HuH-7.5 (cell line): ENCODE results near the gene TBL1XR1.
"Not testable (repeated sequence)": the region's sequence is repeated elsewhere in the genome, so short reads cannot be mapped to it uniquely, and the experiment has no call there.

Experiments
- DNase-seq: peaks from one replicate; pipeline ENCODE4 v3.0.0; 2011; ENCODE audit warnings: low spot score

TBL1XR1 gene

DNA sequence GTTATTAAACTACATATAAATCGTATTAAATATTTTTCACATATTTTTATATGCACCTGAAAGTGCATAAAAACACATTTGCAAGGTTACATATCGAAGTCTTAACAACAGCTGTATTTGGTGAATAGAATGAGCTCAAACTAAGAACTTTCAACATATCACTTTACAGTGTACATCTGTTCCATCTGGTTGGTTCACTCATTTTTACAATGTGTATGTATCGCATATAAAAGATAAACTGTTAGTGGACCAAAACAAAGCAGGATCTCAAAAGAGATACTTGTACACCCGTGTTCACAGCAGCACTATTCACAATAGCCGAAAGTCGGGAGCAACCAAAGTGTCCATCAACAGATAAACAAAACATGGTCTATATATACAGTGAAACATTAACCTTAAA lies 55.8 kb downstream of the TBL1XR1 start:
- no peak for DNase-seq

DNA sequence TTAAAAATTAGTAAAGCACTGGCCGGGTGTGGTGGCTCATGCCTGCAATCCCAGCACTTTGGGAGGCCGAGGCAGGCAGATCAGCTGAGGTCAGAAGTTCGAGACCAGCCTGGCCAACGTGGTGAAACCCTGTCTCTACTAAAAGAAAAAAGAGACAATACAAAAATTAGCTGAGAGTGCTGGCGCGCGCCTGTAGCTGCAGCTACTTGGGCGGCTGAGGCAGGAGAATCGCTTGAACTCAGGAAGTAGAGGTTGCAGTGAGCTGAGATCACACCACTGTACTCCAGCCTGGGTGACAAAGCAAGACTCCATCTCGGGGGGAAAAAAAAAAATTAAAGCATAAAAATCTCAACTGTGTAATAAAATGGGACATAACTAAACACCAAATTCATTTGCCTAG lies 58.1 kb downstream of the TBL1XR1 start:
- not testable (repeated sequence) for DNase-seq

DNA sequence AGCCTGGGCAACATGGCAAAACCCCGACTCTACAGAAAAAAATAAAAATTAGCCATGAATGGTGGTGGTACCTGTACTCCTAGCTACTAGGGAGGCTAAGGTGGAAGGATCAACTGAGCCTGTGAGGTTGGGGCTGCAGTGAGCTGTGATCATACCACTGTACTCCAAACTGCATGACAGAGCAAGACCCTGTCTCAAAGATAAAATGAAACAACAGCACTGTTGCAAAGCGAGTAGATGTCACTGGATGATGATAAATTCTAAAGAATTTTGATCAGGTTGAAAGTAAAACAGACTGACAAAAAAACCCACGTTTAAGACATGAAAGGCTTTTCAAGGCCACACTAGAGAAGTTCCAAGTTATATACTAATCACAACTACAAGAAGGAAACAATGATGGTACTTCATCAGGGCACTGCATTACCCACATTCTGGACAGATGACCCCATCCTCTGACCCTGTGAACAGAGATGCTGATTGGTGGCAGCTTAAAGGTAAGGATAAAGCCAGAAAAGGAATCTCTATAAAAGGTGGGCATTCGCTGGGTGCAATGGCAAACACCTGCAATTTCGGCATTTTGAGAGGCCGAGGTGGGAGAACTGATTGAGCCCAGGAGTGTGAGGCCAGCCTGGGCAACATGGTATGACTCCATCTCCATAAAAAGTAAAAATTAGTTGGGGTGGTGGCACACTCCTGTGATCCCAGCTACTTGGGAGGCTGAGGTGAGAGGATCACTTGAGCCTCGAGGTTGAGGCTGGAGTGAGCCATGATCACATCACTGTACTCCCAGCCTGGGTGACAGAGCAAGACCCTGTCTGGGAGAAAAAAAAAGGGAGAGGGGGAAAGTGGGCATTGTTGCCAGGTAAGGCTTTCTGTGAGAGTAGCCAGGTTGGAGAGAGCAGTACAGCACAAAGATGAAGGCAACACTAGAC lies 59.2 kb downstream of the TBL1XR1 start:
- no peak for DNase-seq

DNA sequence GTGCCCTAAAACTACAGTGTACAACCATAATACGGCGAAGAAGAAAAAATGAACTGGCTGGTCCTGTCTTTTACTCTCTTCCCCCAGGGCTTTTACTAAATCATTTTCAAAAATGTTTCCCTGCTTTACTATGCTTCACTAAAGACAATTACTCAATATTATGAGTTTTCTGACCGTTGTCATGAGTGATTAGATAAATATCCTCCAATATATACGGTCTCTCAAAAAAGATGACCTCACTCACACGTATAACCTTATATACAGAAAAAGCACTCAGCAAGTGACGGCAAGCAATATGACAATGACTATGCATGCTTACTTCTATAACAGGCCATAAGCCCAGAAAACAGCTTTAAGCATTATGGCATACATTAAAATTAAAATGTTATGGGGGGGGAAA lies 60.5 kb downstream of the TBL1XR1 start:
- DNase-seq, result no peak

DNA sequence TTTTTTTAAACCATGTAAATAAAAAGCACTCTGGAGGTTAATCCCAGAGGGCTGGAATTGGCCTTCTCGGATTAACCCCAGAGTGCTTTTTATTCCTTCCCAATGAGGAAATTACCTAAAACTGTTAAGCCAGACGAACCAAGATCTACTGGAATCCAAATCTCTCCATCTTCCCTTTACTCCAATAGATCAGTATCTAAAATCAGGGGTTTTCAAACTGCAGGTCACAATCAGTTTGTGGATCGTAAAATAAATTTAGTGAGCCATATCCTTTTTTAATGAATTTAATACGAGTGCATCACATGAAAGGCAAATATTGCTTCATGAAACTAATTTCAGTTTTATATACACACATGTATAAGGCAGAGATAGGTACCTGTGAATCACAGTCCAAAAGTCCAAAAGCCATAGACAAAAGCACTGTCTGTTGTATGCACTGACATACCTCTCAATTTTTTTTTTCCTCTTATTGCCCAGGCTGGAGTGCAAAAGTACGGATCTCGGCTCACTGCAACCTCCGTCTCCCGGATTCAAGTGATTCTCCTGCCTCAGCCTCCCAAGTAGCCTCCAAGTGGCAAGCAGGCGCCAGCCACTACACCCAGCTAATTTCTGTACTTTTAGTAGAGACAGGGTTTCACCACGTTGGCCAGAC lies 61.3 kb downstream of the TBL1XR1 start:
- no peak for DNase-seq

GRCh38 chr3:177134816-177135210 lies 62.5 kb downstream of the TBL1XR1 start:
- DNase-seq, result no peak

DNA sequence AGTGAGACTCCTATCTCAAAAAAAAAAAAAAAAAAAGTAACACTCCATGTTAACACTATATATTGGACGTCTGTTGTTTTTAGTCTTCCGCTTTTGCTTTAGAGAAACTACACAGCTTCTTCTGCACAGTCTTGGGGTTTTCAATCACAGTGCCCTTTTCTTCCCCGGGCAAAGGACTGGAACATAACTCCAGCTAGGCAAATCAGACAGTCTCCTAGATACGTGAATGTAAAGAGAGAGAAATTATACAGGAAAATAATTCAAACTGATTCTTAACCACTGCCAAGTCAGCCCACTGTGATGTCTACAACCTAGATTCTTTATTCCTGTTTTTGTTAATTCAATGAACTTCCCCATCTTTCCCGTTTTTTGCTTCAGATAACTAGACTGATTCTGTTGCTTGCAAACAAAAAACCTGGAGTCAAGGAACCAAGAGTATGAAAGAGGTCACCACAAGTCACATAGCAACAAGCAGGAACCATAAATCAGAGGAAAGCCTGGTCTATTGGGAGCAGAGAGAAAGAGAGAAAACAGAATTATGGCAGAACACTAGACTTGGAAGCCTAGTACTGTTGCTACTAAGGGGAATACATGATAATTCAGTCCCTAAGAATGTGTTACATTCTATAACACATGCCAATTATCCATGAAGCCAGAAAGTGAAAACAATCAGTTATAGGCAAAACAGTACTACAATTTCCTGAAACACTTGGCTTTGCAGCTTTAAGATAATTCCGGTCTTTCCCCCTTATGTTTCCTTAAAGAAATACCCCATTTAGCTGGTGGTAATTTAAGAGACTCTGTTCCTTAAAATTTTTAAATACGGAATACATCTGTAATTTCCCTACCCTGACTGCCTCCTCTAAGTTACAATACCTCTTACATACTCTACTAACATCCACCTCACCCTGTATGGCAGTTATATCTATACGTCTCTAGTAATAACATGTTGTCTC lies 63.1 kb downstream of the TBL1XR1 start:
- DNase-seq, result no peak

DNA sequence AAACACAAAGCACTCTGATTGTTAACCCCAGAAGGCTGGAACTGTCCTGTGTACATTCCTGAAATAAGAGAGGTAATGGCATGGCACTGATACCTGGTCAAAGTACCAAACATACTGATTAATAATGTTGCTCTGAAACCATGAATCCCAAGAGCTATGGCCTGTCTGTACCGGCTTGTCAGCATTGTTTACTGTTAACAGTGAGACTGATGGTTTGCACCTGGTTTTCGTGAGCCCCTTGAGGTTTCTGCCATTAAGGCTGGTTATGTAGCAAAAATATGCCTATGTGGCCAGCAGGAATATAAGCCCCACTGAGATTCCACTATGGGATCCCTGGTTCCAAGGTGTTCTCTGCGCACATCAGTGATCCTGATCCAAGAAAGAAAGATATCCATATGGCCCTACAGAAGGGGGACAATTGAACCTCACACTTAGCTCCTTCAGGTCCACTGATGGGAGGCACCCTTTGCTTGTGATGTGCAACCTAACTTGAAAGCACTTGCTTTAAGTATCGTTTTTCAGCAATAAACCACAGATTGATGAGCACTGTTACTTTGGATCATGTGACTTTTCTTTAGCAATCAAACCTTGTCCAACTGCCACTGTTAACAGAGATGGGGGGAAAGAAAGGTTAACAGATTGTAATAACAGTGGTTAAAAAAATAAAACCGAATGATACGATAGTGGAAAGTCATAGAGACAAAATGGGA lies 65.2 kb downstream of the TBL1XR1 start:
- DNase-seq, result no peak

DNA sequence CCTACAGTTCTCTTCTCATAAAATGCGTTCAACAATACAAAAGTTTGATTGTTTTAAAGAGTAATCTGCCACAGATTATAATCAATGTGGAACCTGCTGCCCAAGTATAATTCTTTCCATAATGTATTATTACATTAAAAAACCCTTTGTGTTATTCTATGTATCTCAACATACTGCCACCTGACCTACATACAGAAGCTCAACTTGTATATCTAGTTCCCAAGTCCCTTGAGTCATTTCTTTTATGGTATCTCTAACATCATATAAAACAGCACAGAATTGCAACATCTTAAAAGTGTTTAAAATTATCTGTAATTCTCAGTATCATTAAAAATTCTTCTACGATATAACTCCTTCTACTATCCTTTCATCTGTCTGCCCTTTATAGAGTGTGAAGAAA lies 70.3 kb downstream of the TBL1XR1 start:
- no peak for DNase-seq

GRCh38 chr3:177126015-177126773 lies 71.1 kb downstream of the TBL1XR1 start:
- DNase-seq, result no peak

DNA sequence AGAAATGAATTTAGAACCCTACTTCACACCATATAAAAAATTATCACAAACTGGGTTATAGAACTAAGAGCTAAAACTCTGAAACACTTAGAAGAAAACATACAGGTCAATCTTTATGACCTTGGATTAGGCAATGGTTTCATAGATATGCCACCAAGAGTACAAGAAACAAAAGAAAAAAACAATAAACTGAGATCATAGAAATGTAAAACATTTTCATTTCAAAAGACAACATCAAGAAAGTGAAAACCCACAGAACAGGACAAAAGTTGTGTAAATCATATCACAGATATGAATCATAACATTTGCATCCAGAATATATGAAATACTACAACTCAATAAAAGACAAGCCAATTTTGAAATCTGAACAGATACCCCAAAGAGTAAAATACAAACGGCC lies 72.4 kb downstream of the TBL1XR1 start:
- no peak for DNase-seq

- DNase-seq, result no peak
These were observed 73.5 kb downstream of the TBL1XR1 start for GRCh38 chr3:177123822-177124221.

DNA sequence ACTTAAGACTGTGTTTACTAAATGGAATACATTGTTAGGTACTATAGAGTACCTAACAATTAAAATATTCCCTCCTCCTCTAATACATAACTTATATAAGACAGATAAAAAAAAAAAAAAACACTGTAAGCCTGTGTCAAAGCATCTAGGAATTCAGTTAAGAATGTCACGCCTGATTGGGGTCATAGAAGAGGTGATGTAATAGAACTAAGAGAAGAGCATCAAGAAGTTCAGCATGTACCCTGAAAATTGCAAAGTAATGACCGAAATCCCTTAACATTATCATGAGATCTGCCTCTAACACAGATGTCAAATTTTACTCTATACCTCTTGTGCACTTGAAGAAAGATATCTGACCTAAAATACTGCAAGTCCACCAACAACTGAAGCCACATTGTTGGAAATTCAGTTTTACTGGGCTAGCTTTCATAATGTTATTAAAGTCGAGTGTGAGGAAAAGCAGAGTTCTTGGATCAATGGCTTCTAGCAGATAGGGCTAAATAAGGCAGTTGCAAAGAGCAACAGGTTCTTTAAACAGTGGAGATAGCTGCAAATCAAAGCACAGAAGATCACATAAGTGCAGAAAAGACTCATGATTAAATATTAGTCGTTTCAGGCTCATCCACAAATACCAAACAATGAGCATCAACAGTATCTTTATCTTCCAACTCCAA lies 75.0 kb downstream of the TBL1XR1 start:
- DNase-seq, result no peak

- DNase-seq, result no peak
These were observed 77.5 kb downstream of the TBL1XR1 start for GRCh38 chr3:177119829-177120228.

GRCh38 chr3:177114253-177114652 lies 83.0 kb downstream of the TBL1XR1 start:
- no peak for DNase-seq

- no peak for DNase-seq
These were observed 85.7 kb downstream of the TBL1XR1 start for GRCh38 chr3:177111541-177111949.

DNA sequence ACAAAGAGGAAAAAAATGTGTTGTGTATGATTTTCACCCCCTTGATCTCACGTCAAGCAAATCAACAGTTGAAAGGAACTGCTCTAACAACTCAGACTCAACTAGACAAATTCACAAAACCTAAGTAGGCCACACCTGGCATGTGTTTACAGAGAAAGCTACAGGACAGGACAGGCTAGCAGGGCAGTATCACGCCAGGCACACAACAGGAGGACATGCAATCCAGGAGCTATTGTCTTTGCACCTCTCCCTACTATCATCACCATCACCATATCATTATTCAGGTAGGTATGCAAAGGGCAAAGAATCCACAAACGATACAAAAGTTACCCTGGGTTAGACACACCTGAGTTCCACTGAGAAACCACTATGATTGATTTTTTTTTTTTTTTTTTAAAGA lies 86.4 kb downstream of the TBL1XR1 start:
- no peak for DNase-seq

GRCh38 chr3:177110386-177110785 lies 86.9 kb downstream of the TBL1XR1 start:
- no peak for DNase-seq

DNA sequence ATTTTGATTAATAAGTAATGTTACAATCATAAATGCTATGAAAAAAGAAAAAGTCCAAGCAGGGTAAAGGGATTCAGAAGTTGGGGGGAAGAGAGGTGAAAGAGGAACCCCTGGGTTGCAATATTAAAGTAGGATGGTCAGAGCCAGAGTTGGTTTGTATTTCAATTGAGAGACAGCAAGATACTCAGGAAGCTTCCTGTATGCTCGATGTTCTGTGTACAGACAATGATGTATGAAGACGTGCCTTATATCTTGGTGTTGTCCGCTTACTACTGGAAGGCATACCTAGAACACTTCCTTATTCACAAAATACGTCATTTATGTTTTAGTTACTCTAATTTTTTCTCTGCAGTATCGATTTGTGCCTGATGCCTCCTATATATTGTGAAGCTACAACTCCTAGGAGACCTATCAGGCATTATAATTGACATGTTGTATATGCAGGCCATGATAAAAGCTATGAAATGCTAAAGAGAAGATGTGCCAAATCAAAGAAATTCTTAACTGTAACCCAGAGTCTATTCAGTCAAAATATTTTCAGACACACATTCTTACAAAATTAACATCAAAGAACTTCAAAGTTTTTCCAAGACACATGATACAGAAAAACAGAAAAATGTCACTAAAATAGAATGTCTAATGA lies 87.5 kb downstream of the TBL1XR1 start:
- no peak for DNase-seq

GRCh38 chr3:177108648-177109047 lies 88.6 kb downstream of the TBL1XR1 start:
- DNase-seq, result no peak
